SK-N-SH treated with all-trans-retinoic acid at 6 μM for 48 hours (cell line): ENCODE results near the gene KIF13A.

Experiments used
- ATAC-seq: fragments of 200-7000 bp; cut with Tn5 transposase; 3 replicates; pipeline ENCODE4 v1.9.1; 2020; ENCODE audit warnings: mild to moderate bottlenecking, moderate library complexity
- ARNTL ChIP-seq: fragments of 450-650 bp; formaldehyde crosslinking; IDR thresholded peaks from 2 replicates; pipeline ENCODE4 v1.5.0; 2020; ENCODE audit warnings: low read depth, mild to moderate bottlenecking, moderate library complexity, borderline replicate concordance
- BACH2 ChIP-seq: fragments of 250-450 bp; sonication (Bioruptor Pico); IDR thresholded peaks from 2 replicates; pipeline ENCODE4 v1.9.0; 2021; ENCODE audit warnings: mild to moderate bottlenecking, borderline replicate concordance
- ESRRG ChIP-seq: fragments of 250-450 bp; sonication (Bioruptor Pico); IDR thresholded peaks from 2 replicates; pipeline ENCODE4 v1.6.1; 2021; ENCODE audit warnings: mild to moderate bottlenecking
- ISL1 ChIP-seq: fragments of 250-450 bp; sonication (Bioruptor Pico); IDR thresholded peaks from 2 replicates; pipeline ENCODE4 v2.1.2; 2022; ENCODE audit warnings: mild to moderate bottlenecking, moderate library complexity
- PPARA ChIP-seq: fragments of 250-450 bp; sonication (Bioruptor Pico); IDR thresholded peaks from 2 replicates; pipeline ENCODE4 v1.5.0; 2020; ENCODE audit warnings: mild to moderate bottlenecking, borderline replicate concordance
- RARB ChIP-seq: fragments of 250-450 bp; sonication (Bioruptor Pico); IDR thresholded peaks from 2 replicates; pipeline ENCODE4 v1.8.0; 2021; ENCODE audit warnings: mild to moderate bottlenecking, moderate library complexity
- SNAI2 ChIP-seq: fragments of 250-450 bp; sonication (Bioruptor Pico); IDR thresholded peaks from 2 replicates; pipeline ENCODE4 v1.5.0; 2020; ENCODE audit warnings: mild to moderate bottlenecking, moderate library complexity
- TCF4 ChIP-seq: fragments of 250-450 bp; sonication (Bioruptor Pico); IDR thresholded peaks from 2 replicates; pipeline ENCODE4 v1.8.0; 2021; ENCODE audit warnings: mild to moderate bottlenecking, moderate library complexity, borderline replicate concordance
- TOX ChIP-seq: fragments of 250-450 bp; sonication (Bioruptor Pico); IDR thresholded peaks from 2 replicates; pipeline ENCODE4 v1.8.0; 2021; ENCODE audit warnings: mild to moderate bottlenecking, moderate library complexity, borderline replicate concordance
- ZC3H10 ChIP-seq: fragments of 250-450 bp; sonication (Bioruptor Pico); IDR thresholded peaks from 2 replicates; pipeline ENCODE4 v1.5.1; 2021; ENCODE audit warnings: mild to moderate bottlenecking, moderate library complexity
- ZFP30 ChIP-seq: fragments of 450-650 bp; formaldehyde crosslinking; IDR thresholded peaks from 2 replicates; pipeline ENCODE4 v1.5.0; 2022; ENCODE audit warnings: mild to moderate bottlenecking, moderate library complexity
- ZNF70 ChIP-seq: fragments of 450-650 bp; formaldehyde crosslinking; IDR thresholded peaks from 2 replicates; pipeline ENCODE4 v1.5.0; 2020; ENCODE audit warnings: mild to moderate bottlenecking, moderate library complexity
- ZNF8 ChIP-seq: fragments of 450-650 bp; formaldehyde crosslinking; IDR thresholded peaks from 2 replicates; pipeline ENCODE4 v1.5.0; 2020; ENCODE audit warnings: mild to moderate bottlenecking, moderate library complexity
- TF ChIP-seq, protein P1 (sequence below): fragments of 250-450 bp; sonication (Bioruptor Pico); IDR thresholded peaks from 2 replicates; pipeline ENCODE4 v1.5.1; 2020; ENCODE audit warnings: low read depth, mild to moderate bottlenecking, moderate library complexity
- TF ChIP-seq, protein P2 (sequence below): fragments of 250-450 bp; sonication (Bioruptor Pico); IDR thresholded peaks from 2 replicates; pipeline ENCODE4 v1.8.0; 2020; ENCODE audit warnings: mild to moderate bottlenecking, moderate library complexity, borderline replicate concordance
- TF ChIP-seq, protein P3 (sequence below): fragments of 250-450 bp; sonication (Bioruptor Pico); IDR thresholded peaks from 2 replicates; pipeline ENCODE4 v1.5.1; 2021; ENCODE audit warnings: mild to moderate bottlenecking, moderate library complexity
- TF ChIP-seq, protein P4 (sequence below): fragments of 250-450 bp; sonication (Bioruptor Pico); IDR thresholded peaks from 2 replicates; pipeline ENCODE4 v1.8.0; 2021; ENCODE audit warnings: low read depth, mild to moderate bottlenecking, moderate library complexity, borderline replicate concordance

Gene KIF13A

DNA sequence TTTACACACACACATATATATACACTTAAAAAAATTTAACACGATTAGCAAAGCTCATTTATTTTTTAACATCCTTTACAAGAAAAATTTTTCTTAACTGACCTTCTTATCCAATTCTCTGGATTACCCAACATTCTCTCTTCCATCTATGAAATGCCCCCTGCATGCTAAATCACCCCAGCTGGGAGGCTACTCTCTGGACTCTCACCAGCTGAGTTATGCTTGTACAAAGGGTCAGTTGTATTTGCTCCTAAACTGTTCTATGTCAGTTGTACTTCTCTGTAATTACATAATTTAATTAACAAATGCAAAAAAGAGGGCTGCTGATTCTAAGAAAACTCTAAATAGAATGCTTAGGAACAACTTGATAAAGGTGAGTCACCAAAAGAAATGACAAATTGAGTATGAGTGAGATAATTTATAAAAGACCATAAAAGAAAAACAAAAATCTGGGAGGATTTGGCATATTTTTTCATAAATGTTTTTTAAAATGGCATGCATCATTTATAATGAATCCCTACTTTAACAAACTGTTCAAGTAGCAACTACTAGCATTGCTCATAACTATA, 120.5 kb downstream of the KIF13A start:
- TF ChIP-seq ESRRG (CRISPR knock-in tag), result no peak
- peak; percentile 58 for TF ChIP-seq ISL1 (CRISPR knock-in tag)
- TF ChIP-seq, protein P1, sequence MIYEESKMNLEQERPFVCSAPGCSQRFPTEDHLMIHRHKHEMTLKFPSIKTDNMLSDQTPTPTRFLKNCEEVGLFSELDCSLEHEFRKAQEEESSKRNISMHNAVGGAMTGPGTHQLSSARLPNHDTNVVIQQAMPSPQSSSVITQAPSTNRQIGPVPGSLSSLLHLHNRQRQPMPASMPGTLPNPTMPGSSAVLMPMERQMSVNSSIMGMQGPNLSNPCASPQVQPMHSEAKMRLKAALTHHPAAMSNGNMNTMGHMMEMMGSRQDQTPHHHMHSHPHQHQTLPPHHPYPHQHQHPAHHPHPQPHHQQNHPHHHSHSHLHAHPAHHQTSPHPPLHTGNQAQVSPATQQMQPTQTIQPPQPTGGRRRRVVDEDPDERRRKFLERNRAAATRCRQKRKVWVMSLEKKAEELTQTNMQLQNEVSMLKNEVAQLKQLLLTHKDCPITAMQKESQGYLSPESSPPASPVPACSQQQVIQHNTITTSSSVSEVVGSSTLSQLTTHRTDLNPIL, result no peak
- TF ChIP-seq, protein P2, sequence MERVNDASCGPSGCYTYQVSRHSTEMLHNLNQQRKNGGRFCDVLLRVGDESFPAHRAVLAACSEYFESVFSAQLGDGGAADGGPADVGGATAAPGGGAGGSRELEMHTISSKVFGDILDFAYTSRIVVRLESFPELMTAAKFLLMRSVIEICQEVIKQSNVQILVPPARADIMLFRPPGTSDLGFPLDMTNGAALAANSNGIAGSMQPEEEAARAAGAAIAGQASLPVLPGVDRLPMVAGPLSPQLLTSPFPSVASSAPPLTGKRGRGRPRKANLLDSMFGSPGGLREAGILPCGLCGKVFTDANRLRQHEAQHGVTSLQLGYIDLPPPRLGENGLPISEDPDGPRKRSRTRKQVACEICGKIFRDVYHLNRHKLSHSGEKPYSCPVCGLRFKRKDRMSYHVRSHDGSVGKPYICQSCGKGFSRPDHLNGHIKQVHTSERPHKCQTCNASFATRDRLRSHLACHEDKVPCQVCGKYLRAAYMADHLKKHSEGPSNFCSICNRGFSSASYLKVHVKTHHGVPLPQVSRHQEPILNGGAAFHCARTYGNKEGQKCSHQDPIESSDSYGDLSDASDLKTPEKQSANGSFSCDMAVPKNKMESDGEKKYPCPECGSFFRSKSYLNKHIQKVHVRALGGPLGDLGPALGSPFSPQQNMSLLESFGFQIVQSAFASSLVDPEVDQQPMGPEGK (CRISPR knock-in tag), result no peak
- TF ChIP-seq ZNF70 (CRISPR knock-in tag), result no peak
- TF ChIP-seq, all 23 proteins: peak for 1
- ATAC-seq, result no peak

DNA sequence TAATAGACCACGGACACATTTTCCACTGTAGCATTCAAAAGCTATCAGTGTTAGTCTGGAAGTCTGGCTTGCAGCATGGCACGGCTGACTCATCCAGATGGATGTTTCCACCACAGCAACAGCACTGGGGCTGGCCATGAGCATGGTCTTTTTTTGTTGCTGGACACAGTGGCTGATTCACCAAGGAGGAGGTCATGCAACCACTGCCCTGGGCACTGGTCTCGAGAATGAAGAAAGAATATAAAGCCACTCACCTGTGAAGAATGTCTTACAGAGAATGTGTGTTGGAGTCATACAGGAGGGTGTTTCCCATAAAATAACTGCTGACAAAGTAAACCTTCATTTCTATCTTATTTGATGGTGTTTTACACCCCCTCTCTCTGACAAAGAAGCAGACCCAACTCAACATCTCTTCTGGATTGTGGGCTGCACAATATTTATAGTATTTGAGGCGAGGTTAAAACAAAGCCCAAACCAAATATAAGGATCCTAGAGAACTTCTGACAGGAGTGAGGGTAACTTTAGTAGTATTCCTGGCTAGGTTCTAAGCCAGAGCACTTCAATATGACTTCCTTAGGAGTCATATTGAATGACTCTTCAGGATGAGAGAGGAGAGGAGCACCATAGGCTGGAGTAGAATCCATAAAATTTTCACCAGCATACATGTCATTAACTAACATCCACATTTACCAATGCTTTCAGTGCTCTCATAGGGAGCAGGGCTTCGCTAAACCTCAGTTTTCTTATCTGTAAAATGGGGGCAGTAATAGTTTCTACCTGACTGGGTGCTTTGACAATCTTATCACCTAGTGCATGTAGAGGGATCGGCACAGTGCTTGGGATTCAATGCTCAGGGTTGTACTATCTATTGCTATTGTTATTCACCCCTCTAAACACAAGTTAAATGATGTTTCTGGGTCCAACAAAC, 121.4 kb downstream of the KIF13A start:
- peak; percentile 83 for ATAC-seq

DNA sequence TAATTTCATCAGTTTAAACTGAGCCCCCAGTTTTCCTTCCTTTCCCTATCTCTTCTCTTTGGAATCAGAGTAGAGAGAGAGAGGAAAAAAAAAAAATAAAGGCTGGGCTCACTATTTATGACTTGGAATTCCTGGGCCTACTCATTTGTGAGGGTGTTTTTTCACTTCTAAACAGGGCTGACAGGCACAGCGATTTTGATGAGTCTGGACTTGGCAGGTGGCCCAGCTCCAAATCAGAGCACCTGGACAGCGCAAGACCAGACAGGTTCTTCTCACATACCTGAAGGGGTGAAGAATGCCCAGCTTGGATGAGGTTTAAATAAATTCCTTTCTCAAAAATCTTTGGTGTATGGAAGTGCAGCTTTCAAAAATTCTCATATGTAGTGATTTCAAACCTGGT, 122.2 kb downstream of the KIF13A start:
- ATAC-seq, result peak; percentile 15
- TF ChIP-seq ISL1 (CRISPR knock-in tag), result 0 out of 2 replicates have a peak, but pooled peaks have one; percentile 38
- no peak for TF ChIP-seq TCF4 (CRISPR knock-in tag)

More for the DNA sequence above, 121.4 kb downstream of the KIF13A start:
- TF ChIP-seq ISL1 (CRISPR knock-in tag) (no peak), ZNF70 (CRISPR knock-in tag) (no peak), ARNTL (CRISPR knock-in tag) (no peak), ZC3H10 (CRISPR knock-in tag) (no peak), TCF4 (CRISPR knock-in tag) (no peak), ZFP30 (CRISPR knock-in tag) (no peak)
- TF ChIP-seq, protein P3, sequence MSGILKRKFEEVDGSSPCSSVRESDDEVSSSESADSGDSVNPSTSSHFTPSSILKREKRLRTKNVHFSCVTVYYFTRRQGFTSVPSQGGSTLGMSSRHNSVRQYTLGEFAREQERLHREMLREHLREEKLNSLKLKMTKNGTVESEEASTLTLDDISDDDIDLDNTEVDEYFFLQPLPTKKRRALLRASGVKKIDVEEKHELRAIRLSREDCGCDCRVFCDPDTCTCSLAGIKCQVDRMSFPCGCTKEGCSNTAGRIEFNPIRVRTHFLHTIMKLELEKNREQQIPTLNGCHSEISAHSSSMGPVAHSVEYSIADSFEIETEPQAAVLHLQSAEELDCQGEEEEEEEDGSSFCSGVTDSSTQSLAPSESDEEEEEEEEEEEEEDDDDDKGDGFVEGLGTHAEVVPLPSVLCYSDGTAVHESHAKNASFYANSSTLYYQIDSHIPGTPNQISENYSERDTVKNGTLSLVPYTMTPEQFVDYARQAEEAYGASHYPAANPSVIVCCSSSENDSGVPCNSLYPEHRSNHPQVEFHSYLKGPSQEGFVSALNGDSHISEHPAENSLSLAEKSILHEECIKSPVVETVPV (CRISPR knock-in tag), result no peak
- TF ChIP-seq, protein P4, sequence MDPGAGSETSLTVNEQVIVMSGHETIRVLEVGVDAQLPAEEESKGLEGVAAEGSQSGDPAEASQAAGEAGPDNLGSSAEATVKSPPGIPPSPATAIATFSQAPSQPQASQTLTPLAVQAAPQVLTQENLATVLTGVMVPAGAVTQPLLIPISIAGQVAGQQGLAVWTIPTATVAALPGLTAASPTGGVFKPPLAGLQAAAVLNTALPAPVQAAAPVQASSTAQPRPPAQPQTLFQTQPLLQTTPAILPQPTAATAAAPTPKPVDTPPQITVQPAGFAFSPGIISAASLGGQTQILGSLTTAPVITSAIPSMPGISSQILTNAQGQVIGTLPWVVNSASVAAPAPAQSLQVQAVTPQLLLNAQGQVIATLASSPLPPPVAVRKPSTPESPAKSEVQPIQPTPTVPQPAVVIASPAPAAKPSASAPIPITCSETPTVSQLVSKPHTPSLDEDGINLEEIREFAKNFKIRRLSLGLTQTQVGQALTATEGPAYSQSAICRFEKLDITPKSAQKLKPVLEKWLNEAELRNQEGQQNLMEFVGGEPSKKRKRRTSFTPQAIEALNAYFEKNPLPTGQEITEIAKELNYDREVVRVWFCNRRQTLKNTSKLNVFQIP (CRISPR knock-in tag), result no peak

DNA sequence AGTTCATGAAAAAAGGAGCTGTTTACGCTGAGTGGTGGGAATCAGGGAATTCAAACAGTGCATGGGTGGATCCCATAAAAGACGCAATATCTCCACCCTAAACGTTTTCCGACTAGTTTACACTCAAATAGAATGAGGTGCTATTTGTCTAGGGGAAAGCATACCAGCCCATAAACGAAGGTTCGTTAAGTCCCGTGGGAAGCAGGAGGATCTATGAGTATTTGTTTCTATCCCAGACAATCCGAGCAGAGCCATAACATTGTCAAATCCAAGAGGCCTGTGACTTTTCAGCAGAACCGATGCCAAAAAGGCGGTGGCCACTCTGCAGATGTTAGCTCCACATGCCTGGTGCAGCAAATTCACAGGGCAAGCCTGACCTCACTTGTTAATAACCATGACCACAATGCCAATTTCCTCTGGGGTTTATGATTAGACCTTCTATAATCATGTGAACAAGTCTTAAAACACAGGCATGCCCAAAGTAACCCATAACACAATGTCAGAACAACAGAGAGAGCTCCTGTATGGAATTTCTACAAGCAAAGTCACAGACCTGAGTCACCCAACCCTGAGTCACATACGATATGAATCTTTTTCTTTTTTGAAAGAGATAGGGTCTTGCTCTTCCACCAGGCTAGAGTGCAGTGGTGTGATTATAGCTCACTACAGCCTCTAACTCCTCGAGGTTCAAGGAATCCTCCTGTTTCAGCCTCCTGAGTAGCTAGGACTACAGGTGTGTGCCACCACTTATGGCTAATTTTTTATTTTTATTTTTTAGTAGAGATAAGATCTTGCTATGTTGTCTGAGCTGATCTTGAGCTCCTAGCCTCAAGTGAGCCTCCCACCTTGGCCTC, 123.3 kb downstream of the KIF13A start:
- TF ChIP-seq SNAI2 (CRISPR knock-in tag), result 0 out of 2 replicates have a peak, but pooled peaks have one; percentile 17
- TF ChIP-seq, protein P4 (CRISPR knock-in tag), result no peak
- TF ChIP-seq, all 23 proteins: peak for 1

DNA sequence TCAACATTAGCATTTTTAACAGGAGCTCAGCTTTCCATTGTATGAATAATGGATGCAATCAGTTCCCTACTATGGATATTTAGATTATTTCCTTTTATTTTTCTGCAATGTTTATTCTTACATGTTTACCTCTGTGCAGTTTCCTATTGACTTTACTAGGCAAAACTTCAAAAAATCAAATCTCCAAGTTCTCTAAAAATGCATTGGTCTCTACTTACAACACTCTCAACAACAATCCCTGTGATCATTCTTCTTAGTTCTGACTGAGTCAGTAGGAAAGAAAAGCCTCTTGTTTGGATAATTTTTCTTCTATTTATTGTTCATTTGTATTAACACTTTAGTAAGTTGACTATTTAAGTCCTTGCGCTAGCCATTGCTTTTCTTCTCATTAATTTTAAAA, 126.1 kb downstream of the KIF13A start:
- no peak for TF ChIP-seq ZC3H10 (CRISPR knock-in tag)
- no peak for TF ChIP-seq TCF4 (CRISPR knock-in tag)
- TF ChIP-seq, protein P1, result no peak
- TF ChIP-seq BACH2 (CRISPR knock-in tag), result no peak
- no peak for TF ChIP-seq ESRRG (CRISPR knock-in tag)
- TF ChIP-seq PPARA (CRISPR knock-in tag), result no peak
- no peak for TF ChIP-seq RARB (CRISPR knock-in tag)
- no peak for TF ChIP-seq ZNF70 (CRISPR knock-in tag)
- TF ChIP-seq, protein P4 (CRISPR knock-in tag), result no peak
- no peak for TF ChIP-seq ZFP30 (CRISPR knock-in tag)
- TF ChIP-seq SNAI2 (CRISPR knock-in tag), result no peak
- no peak for TF ChIP-seq ARNTL (CRISPR knock-in tag)
- TF ChIP-seq TOX, result no peak
- TF ChIP-seq ZNF8 (CRISPR knock-in tag), result no peak
- ATAC-seq, result no peak

More for the DNA sequence above, 123.3 kb downstream of the KIF13A start:
- ATAC-seq, result peak; percentile 43
